HG02840 (cell line): ENCODE measurements around the gene KLHL41.
"Not testable (repeated sequence)": the region's sequence is repeated elsewhere in the genome, so short reads cannot be mapped to it uniquely, and the experiment has no call there.

Source experiments
- ATAC-seq: cut with Tn5 transposase; IDR thresholded peaks from one replicate; pipeline ENCODE4 v1.9.1; 2021; ENCODE audit warnings: mild to moderate bottlenecking, moderate library complexity, moderate number of reproducible peaks; ENCODE audit not compliant: unreplicated experiment, low FRiP score

KLHL41 gene

DNA sequence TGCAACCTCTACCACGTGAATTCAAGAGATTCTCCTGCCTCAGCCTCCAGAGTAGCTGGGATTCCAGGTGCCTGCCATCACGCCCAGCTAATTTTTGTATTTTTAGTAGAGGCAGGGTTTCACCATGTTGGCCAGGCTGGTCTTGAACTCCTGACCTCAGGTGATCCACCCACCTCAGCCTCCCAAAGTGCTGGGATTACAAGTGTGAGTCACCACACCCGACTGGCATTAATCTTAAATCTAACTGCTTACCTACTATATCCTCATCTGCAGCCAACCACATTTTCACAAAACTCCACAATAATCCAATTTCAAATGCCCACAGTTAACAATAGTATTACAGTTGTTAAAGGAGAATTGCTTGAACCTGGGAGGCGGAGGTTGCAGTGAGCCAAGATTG lies 61.2 kb downstream of the KLHL41 start:
- ATAC-seq = not testable (repeated sequence)

GRCh38 chr2:169571571-169571970 lies 62.1 kb downstream of the KLHL41 start:
- ATAC-seq = no peak

DNA sequence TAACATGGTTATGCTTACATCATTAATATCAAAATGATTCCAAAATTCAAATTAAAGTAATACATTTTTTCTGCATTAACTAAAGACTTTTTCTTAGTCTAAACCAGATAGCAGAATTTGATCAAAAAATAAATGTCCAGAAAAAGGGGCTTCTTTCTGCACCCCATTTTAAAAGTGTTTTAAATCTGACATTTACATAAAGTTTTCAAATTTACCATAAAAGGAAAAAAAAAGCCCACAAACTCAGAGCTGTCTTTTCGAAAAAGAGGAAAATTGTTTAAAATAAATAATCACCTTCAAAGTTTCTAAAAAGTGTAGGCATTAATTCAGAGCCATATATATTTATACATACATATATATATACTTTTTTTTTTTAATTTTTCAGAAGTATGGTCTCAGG lies 62.7 kb downstream of the KLHL41 start:
- no peak for ATAC-seq

DNA sequence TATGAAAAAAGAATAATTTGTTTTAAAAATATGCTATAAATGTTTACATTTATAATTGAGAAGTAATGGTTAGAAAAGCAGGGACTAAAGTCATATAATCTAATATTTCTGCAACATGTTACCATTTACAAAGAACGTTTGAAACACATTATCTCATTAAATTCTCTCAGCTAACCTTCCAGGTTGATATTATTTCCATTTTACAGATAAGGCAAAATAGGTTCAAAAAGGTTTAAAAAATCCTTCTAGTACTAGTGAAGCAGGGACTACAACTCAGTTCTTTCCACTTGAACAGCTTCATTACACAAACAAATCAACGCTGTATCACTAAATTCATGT lies 63.3 kb downstream of the KLHL41 start:
- ATAC-seq = no peak

GRCh38 chr2:169573160-169573973 lies 63.9 kb downstream of the KLHL41 start, which contains the start of gene FASTKD1:
FASTKD1 (minus strand) TSS chr2:169573865; CDS start chr2:169572029, 1,836 bp downstream.
- ATAC-seq = peak; percentile 98

DNA sequence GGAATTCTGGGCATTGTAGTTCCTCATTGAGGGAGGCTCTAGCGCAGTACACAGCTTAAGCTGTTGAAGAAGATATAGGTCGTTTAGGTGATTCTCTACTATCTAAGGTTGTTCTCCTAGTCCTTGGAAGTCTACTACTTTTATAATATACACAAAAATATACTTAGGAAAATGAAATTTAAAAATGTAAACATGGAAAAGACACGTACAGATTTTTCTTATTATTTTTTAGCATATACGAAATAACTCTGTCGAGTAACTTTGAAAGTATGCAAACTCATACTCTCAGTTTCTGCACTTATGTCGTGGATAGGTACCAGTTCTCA lies 64.4 kb downstream of the KLHL41 start:
- ATAC-seq = no peak

DNA sequence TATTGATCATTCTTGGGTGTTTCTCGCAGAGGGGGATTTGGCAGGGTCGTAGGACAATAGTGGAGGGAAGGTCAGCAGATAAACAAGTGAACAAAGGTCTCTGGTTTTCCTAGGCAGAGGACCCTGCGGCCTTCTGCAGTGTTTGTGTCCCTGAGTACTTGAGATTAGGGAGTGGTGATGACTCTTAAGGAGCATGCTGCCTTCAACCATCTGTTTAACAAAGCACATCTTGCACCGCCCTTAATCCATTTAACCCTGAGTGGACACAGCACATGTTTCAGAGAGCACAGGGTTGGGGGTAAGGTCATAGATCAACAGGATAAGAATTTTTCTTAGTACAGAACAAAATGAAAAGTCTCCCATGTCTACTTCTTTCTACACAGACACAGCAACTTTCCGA lies 65.0 kb downstream of the KLHL41 start:
- ATAC-seq = not testable (repeated sequence)

DNA sequence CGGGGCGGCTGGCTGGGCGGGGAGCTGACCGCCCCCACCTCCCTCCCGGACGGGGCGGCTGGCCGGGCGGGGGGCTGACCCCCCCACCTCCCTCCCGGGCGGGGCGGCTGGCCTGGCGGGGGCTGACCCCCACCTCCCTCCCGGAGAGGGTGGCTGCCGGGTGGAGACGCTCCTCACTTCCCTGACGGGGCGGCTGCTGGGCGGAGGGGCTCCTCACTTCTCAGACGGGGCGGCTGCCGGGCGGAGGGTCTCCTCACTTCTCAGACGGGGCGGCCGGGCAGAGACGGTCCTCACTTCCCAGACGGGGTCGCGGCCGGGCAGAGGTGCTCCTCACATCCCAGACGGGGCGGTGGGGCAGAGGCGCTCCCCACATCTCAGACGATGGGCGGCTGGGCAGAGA lies 65.8 kb downstream of the KLHL41 start:
- not testable (repeated sequence) for ATAC-seq
